Measurements from ENCODE around the gene CLEC18B. TPM values are rescaled to one million over a fixed set of nuclear protein-coding genes. Genes with fewer than 3 reads are reported as not detected.

The CLEC18B gene
- polyA plus RNA-seq, 1 donor (not counting 4 experiments of a cell fraction or from before 2014, with no cell fraction given) = 0.46 TPM

- DNase-seq (ENCODE audit: low read depth, low spot score) (no peak), FAIRE-seq (no peak)
- Histone ChIP-seq H4K20me1 (ENCODE audit: control insufficient read depth, extremely low read depth, insufficient read depth, low read length) (no peaks in the 10 kb centered on the region), H2AFZ (ENCODE audit: control insufficient read depth, low read length) (no peak overlapping the region), H3K27ac (ENCODE audit: control insufficient read depth, insufficient read depth, low read length) (no peak overlapping the region), H3K4me2 (ENCODE audit: control insufficient read depth, extremely low read depth, insufficient read depth, low read depth, low read length) (no peak overlapping the region), H3K9me3 (ENCODE audit: control insufficient read depth, low read depth, low read length) (no peaks in the 10 kb centered on the region), H3K9me1 (ENCODE audit: control insufficient read depth, extremely low read depth, insufficient read depth, low read length) (no peaks in the 10 kb centered on the region), H3K27me3 (ENCODE audit: control insufficient read depth, extremely low read depth, insufficient read depth, low read length) (no peaks in the 10 kb centered on the region), H3K4me1 (ENCODE audit: control insufficient read depth, extremely low read depth, insufficient read depth, low read length) (no peaks in the 10 kb centered on the region), H3K9ac (ENCODE audit: control insufficient read depth, extremely low read depth, insufficient read depth, low read length) (no peak overlapping the region), H3K4me3 (ENCODE audit: control insufficient read depth in 2 of 3, extremely low read depth in 1 of 3, insufficient read depth in 2 of 3, low read depth in 1 of 3, low read length in 3 of 3) (no peak overlapping the region), H3K36me3 (ENCODE audit: control insufficient read depth in 2 of 2, extremely low read depth in 1 of 2, insufficient read depth in 2 of 2, low read length in 2 of 2) (peaks cover 0 to 1% of the 10 kb centered on the region in 2 experiments), H3K79me2 (ENCODE audit: control insufficient read depth, insufficient read depth, low read length) (no peaks in the 10 kb centered on the region)
- TF ChIP-seq EZH2 (IDR thresholded peaks at IDR 0.05; ENCODE audit: low read length) (no peak), CTCF (optimal IDR thresholded peaks at IDR 0.05 in 1 of 3, IDR thresholded peaks at IDR 0.05 in 1 of 3, conservative IDR thresholded peaks at IDR 0.05 in 1 of 3; ENCODE audit: extremely low read depth in 1 of 3, insufficient read depth in 2 of 3, low read length in 3 of 3) (no peak)
- dilution Hi-C loops (cut with MboI; ENCODE audit: extremely low pct_ligation_motif_present, low sequenced_read_pairs) = no loop called here
These were observed 18.4 kb upstream of the CLEC18B start for GRCh38 chr16:74439685-74440084.

GRCh38 chr16:74438492-74438979 lies 17.3 kb upstream of the CLEC18B start:
- peaks cover 0 to 1% of the 10 kb centered on the region in 2 experiments for H3K36me3 ChIP-seq (ENCODE audit: control insufficient read depth in 2 of 2, extremely low read depth in 1 of 2, insufficient read depth in 2 of 2, low read length in 2 of 2)
- H3K27me3 ChIP-seq (ENCODE audit: control insufficient read depth, extremely low read depth, insufficient read depth, low read length) = no peaks in the 10 kb centered on the region
- no peak overlapping the region for H3K4me2 ChIP-seq (ENCODE audit: control insufficient read depth, extremely low read depth, insufficient read depth, low read depth, low read length)
- H2AFZ ChIP-seq (ENCODE audit: control insufficient read depth, low read length) = no peak overlapping the region
- DNase-seq (ENCODE audit: low read depth, low spot score) = no peak
- H3K79me2 ChIP-seq (ENCODE audit: control insufficient read depth, insufficient read depth, low read length) = no peaks in the 10 kb centered on the region
- no peaks in the 10 kb centered on the region for H4K20me1 ChIP-seq (ENCODE audit: control insufficient read depth, extremely low read depth, insufficient read depth, low read length)
- H3K9ac ChIP-seq (ENCODE audit: control insufficient read depth, extremely low read depth, insufficient read depth, low read length) = no peak overlapping the region
- no peak for FAIRE-seq
- H3K27ac ChIP-seq (ENCODE audit: control insufficient read depth, insufficient read depth, low read length) = no peak overlapping the region
- no peaks in the 10 kb centered on the region for H3K9me1 ChIP-seq (ENCODE audit: control insufficient read depth, extremely low read depth, insufficient read depth, low read length)
- dilution Hi-C loops (cut with MboI; ENCODE audit: extremely low pct_ligation_motif_present, low sequenced_read_pairs) = no loop called here
- no peaks in the 10 kb centered on the region for H3K9me3 ChIP-seq (ENCODE audit: control insufficient read depth, low read depth, low read length)
- no peak for TF ChIP-seq EZH2 (IDR thresholded peaks at IDR 0.05; ENCODE audit: low read length)
- TF ChIP-seq CTCF (optimal IDR thresholded peaks at IDR 0.05 in 1 of 3, IDR thresholded peaks at IDR 0.05 in 1 of 3, conservative IDR thresholded peaks at IDR 0.05 in 1 of 3; ENCODE audit: extremely low read depth in 1 of 3, insufficient read depth in 2 of 3, low read length in 3 of 3) = no peak
- no peaks in the 10 kb centered on the region for H3K4me1 ChIP-seq (ENCODE audit: control insufficient read depth, extremely low read depth, insufficient read depth, low read length)
- H3K4me3 ChIP-seq (ENCODE audit: control insufficient read depth in 2 of 3, extremely low read depth in 1 of 3, insufficient read depth in 2 of 3, low read depth in 1 of 3, low read length in 3 of 3) = no peak overlapping the region

Data from keratinocyte (primary cell).